Measurements from ENCODE around the gene CD7.

The CD7 gene

DNA sequence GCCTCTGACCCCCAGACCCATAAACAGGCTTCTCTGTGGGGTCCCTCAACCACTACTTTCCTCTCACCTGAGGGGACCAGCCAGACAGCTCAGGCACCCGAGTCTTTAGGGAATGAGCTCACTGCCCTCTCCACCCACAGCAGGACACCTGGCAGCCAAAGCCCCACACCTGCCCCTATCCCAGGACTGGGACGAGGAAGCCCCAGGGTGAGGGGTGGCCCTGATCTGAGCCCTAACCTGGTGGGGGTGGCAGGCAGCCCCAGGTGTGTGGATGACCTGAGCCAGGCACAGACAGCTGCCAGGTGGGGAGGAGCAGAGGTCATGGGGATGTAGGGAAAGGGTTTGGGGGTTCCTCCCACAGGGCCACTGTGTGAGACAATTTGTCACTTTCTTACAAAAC lies 40.0 kb upstream of the CD7 start:
- Histone ChIP-seq H4K20me1 (ENCODE audit: low read depth, low read length) (no peaks in the 10 kb centered on the region), H3K27me3 (ENCODE audit: low read length) (no peaks in the 10 kb centered on the region), H3K4me3 (ENCODE audit: insufficient read depth, low read length, poor library complexity, severe bottlenecking) (no peak overlapping the region), H3K9ac (ENCODE audit: low read length) (no peak overlapping the region), H3K36me3 (ENCODE audit: low read length) (no peaks in the 10 kb centered on the region), H3K4me2 (ENCODE audit: low read depth, low read length, poor library complexity, severe bottlenecking) (no peak overlapping the region), H3K9me3 (ENCODE audit: insufficient read depth, low read length) (no peaks in the 10 kb centered on the region), H2AFZ (ENCODE audit: low read depth, low read length, severe bottlenecking) (no peak overlapping the region), H3K9me2 (replicated peaks; ENCODE audit: insufficient read depth, low read length) (no peaks in the 10 kb centered on the region), H3F3A (ENCODE audit: insufficient read depth) (no peaks in the 10 kb centered on the region), H3K27ac (ENCODE audit: low read depth, low read length) (no peak overlapping the region), H3K79me2 (ENCODE audit: insufficient read depth, low read length) (no peaks in the 10 kb centered on the region)
- TF ChIP-seq EZH2phosphoT487 (conservative IDR thresholded peaks at IDR 0.05; ENCODE audit: low read length), result no peak
- TF ChIP-seq, protein P1, sequence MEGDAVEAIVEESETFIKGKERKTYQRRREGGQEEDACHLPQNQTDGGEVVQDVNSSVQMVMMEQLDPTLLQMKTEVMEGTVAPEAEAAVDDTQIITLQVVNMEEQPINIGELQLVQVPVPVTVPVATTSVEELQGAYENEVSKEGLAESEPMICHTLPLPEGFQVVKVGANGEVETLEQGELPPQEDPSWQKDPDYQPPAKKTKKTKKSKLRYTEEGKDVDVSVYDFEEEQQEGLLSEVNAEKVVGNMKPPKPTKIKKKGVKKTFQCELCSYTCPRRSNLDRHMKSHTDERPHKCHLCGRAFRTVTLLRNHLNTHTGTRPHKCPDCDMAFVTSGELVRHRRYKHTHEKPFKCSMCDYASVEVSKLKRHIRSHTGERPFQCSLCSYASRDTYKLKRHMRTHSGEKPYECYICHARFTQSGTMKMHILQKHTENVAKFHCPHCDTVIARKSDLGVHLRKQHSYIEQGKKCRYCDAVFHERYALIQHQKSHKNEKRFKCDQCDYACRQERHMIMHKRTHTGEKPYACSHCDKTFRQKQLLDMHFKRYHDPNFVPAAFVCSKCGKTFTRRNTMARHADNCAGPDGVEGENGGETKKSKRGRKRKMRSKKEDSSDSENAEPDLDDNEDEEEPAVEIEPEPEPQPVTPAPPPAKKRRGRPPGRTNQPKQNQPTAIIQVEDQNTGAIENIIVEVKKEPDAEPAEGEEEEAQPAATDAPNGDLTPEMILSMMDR (IDR thresholded peaks at IDR 0.05; ENCODE audit: insufficient read depth, low read length, poor library complexity, severe bottlenecking), result no peak

DNA sequence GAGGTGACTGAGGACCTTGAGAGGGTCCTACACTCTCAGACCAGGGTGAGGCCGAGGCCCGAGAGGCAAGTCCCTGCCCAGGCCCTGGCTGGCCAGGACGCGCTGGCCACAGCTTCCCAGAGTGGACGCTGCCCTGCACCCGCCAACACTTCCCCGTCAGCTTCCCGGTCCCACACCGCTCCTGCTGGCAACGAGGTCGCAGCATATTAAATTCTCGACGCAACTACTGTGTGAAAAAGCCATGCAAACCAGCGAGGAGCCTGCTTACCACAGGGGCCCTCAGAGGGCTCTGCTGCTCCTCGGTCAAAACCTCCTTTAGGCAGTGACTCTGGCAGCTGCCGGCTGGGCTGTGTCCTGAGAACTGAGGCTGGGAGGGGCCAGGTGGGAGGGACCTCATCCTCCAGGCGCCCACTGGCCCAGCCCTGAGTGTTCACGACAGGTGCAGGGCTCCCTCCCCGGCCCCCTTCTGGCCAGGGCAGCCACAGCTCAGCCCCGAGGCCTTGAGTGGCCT lies 39.5 kb upstream of the CD7 start:
- H3K9ac ChIP-seq (ENCODE audit: low read length), result no peak overlapping the region

DNA sequence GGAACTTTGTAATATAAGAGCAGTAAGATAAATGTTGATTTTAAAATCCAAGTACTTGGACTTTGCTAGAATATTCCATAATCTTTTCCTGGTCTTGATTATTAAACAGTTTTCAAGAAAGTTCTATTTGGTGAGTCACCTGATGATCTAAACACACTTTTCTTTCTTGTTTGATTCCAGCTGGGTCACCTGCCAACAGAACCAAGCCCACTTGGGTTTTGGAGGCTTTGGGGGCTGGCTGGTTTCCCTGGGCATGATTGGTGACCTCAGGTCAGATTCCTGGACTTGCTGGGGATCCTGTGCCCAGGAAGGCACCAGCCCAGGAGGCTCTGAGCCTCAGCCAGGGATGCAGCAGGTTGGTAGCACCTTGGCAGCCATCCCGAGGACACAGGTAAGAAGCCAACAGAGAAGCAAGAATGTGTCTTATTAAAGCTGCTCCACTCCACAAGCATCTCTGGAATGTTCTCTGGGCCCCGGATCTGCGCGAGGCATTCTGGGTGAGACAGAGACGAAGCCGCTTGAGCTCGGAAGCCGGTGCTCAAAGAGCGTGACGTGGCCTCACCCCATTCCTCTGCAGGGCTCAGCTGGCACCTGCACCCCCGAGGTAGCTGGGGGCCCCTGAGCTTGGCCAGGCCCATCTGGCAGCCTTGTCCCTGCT lies 38.5 kb upstream of the CD7 start:
- Histone ChIP-seq H3K4me3 (ENCODE audit: insufficient read depth, low read length, poor library complexity, severe bottlenecking) (no peak overlapping the region), H3K27me3 (ENCODE audit: low read length) (no peaks in the 10 kb centered on the region), H3K36me3 (ENCODE audit: low read length) (no peaks in the 10 kb centered on the region), H3F3A (ENCODE audit: insufficient read depth) (peaks cover 7% of the 10 kb centered on the region), H3K9me2 (replicated peaks; ENCODE audit: insufficient read depth, low read length) (no peaks in the 10 kb centered on the region), H3K9me3 (ENCODE audit: insufficient read depth, low read length) (no peaks in the 10 kb centered on the region), H3K4me2 (ENCODE audit: low read depth, low read length, poor library complexity, severe bottlenecking) (no peak overlapping the region), H4K20me1 (ENCODE audit: low read depth, low read length) (no peaks in the 10 kb centered on the region), H3K79me2 (ENCODE audit: insufficient read depth, low read length) (no peaks in the 10 kb centered on the region), H3K27ac (ENCODE audit: low read depth, low read length) (no peak overlapping the region), H2AFZ (ENCODE audit: low read depth, low read length, severe bottlenecking) (no peak overlapping the region), H3K9ac (ENCODE audit: low read length) (no peak overlapping the region)
- TF ChIP-seq EZH2phosphoT487 (conservative IDR thresholded peaks at IDR 0.05; ENCODE audit: low read length), result no peak
- TF ChIP-seq, protein P1 (IDR thresholded peaks at IDR 0.05; ENCODE audit: insufficient read depth, low read length, poor library complexity, severe bottlenecking), result no peak

More for the DNA sequence above, 39.5 kb upstream of the CD7 start:
- H3K36me3 ChIP-seq (ENCODE audit: low read length), result no peaks in the 10 kb centered on the region
- H3F3A ChIP-seq (ENCODE audit: insufficient read depth), result no peaks in the 10 kb centered on the region
- H3K4me2 ChIP-seq (ENCODE audit: low read depth, low read length, poor library complexity, severe bottlenecking), result no peak overlapping the region
- no peaks in the 10 kb centered on the region for H3K27me3 ChIP-seq (ENCODE audit: low read length)
- no peak overlapping the region for H3K4me3 ChIP-seq (ENCODE audit: insufficient read depth, low read length, poor library complexity, severe bottlenecking)
- TF ChIP-seq, protein P1 (IDR thresholded peaks at IDR 0.05; ENCODE audit: insufficient read depth, low read length, poor library complexity, severe bottlenecking), result no peak
- no peak for TF ChIP-seq EZH2phosphoT487 (conservative IDR thresholded peaks at IDR 0.05; ENCODE audit: low read length)
- H3K79me2 ChIP-seq (ENCODE audit: insufficient read depth, low read length), result no peaks in the 10 kb centered on the region
- no peak overlapping the region for H2AFZ ChIP-seq (ENCODE audit: low read depth, low read length, severe bottlenecking)
- H3K9me2 ChIP-seq (replicated peaks; ENCODE audit: insufficient read depth, low read length), result no peaks in the 10 kb centered on the region
- no peak overlapping the region for H3K27ac ChIP-seq (ENCODE audit: low read depth, low read length)
- no peaks in the 10 kb centered on the region for H3K9me3 ChIP-seq (ENCODE audit: insufficient read depth, low read length)
- H4K20me1 ChIP-seq (ENCODE audit: low read depth, low read length), result no peaks in the 10 kb centered on the region

Data from SU-DHL-6 (cell line).